Mesenteric fat pad (tissue), 1 donor: Measurements from ENCODE around the gene BCAS1. TPM values are rescaled to one million over a fixed set of nuclear protein-coding genes. Genes with fewer than 3 reads are reported as not detected.
"Not testable (repeated sequence)": the region's sequence is repeated elsewhere in the genome, so short reads cannot be mapped to it uniquely, and the experiment has no call there.

Experiments
- DNase-seq: peaks from one replicate; pipeline ENCODE4 v3.0.0-alpha.2; 2020; ENCODE audit warnings: low spot score
- total RNA-seq: library from RNA; stranded (reverse); fragmentation: NEBNext Ultra II Directional; extraction: Animal tissue kit (Norgen Biotek cat#: 25700); gene quantifications from one replicate; pipeline ENCODE4 v1.2.1, GENCODE V29; 2021
- donor health status: DM: yes; HTN: yes; CAD: no.

The BCAS1 gene
- total RNA-seq, 1 donor from 2014 or later, result 0.51 TPM

DNA sequence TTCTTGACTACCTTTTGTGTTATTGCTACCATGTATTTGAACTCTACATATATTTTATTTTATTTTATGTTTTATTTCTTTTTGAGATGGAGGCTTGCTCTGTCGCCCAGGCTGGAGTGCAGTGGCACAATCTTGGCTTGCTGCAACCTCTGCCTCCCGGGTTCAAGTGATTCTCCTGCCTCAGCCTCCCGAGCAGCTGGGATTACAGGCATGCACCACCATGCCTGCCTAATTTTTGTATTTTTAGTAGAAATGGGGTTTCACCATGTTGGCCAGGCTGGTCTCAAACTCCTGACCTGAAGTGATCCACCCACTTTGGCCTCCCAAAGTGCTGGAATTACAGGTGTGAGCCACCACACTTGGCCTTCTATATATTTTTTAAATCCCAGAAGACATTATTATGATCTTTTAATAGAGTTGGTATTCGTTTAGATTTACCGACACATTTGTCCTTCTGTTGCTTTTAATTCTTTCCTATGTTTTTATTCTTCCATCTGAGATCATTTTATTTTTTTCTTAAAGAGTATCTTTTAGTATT, 137.7 kb downstream of the BCAS1 start:
- DNase-seq, result not testable (repeated sequence)

DNA sequence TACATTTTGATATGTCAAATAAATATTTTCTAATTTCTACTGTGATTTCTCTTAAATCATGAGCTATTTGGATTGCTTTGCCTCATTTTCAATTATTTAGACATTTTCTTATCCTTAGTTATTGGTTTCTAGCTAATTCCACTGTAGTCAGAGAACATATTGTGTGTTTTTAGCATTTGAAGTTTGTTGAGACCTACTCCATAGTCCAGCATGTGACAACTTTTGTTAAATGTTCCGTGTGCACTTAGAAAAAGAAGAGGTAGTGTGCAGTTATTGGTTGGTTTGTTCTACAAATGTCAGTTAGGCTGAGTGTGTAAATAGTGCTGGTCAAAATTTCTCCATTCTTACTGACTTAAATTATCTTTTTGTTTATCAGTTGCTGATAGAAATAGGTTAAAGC, 138.8 kb downstream of the BCAS1 start:
- no peak for DNase-seq

DNA sequence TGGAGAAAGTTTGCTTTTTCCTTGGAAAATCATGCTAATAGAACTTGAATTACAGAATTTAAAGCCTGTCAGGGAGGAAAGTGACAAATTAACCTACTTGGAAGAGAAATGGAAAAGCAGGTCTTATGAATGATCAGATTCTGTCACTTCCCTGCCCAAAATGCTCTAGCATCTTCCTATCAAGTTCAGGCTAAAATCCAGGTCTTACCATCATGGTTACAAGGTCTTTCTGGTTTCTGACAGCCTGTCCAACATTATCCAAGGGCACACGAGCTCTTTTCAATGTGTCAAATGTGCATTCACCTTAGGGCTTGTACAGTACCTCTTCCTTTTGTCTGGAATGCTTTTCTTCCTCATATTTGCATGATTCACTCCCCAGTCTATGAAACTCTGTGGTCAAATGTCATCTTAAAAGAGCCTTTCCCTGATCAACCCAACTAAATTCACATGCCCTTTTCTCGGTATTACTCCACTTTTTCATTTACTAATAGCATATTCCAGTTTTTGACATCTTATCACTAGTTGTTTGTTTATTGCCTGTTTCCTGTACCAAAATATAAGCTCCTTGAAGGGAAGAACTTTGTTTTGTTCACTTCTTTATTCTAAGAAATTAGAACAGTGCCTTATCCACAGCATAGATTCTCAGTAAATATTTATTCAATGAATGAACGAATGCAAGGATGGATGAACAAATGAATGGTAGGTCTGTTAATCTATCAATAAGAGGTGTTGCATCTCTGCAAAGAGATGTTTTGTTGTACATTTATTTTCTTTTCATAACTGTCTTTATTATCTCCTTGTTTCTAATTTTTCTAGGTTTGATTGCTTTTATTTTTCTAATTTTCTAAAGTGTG, 139.5 kb downstream of the BCAS1 start:
- DNase-seq, result no peak

DNA sequence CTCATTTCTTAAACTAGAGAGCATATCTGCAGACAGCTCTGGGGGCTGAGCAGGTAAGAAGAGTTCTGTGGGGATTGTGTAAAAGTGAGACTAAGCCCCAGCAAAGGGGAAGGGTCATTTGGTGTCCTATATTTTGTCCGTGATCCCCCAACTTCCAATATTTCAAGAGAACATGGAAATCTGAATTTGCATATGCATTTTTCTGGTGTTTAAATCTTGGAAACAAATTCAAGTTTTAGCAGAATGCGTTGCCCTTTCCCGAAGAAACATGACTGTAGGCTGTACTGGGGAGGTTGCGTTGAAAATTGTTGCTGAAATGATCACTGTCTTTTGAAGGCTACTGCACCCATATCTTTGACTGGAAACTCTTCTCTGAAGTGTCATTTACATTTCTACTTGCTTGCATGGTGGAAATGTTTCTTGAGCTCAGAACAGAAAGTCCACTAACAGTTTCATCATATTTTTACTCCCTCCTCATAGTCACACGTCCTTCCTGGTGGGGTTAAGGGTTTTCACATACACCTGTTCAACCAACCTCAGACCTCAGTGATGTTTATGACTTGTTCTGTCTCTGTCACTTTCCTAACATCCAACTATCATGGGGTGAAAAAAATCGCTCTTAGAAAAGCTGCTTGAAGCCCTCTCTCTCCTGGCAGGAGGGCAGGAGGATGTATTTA, 140.3 kb downstream of the BCAS1 start:
- DNase-seq, result no peak

DNA sequence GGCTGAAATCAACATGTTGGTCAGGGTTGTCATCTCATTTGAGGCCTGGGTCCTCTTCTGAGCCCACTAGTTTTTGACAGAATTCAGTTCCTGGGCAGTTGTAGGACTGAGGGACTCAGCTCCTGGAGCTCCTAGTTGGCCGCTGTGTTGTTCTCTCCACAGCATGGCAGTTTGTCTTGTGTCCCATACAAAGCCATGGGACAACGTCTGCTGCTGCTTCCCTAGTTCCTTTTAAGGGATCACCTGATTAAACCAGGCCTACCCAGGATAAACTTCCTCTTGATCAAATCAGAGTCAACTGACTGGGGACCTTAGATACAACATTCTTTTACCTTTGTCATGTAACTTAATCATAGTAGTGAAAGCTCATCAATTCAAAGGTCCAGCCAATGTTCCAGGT, 141.0 kb downstream of the BCAS1 start:
- no peak for DNase-seq

DNA sequence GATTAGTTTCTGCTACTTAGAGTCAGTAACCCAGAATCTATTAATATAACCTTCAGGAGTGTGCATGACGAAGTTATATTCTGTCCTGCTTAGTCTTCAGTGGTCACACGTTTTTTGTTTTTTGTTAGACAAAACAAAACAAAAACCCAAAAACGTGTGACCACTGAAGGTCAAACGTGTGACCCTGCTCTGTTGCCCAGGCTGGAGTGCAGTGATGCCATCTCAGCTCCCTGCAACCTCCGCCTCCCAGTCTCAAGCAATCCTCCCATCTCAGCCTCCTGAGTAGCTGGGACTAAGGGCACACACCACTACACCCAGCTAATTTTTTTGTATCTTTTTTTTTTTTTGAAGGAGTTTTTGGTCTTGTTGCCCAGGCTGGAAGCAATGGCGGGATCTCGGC, 142.4 kb downstream of the BCAS1 start:
- no peak for DNase-seq

DNA sequence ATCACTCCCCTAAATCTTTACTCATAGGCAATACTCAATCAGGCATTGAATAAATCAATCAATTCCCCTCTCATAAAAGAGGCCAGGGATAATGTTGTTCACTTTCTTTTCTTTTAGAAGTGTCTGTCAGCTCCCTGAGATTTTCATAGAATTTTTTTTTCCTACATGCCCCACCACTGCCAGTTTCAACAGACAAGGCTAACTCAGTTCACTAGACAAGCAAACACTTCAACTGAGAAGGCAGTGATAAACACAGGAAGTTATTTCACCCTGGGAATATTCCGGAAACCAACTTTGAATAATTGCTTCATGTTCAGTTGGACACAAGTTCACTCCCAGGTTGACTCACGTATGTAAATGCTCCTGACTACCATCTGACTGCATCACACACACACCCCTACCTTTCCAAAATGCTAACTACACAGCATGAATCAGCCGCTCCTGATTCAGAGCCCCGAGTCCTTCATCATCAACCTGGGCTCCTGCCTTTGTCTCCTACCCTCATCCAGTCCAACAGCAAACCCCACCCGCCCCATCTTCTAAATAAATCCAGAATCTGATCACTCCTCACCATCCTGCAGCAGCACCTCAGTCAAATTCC, 143.9 kb downstream of the BCAS1 start:
- DNase-seq, result no peak

DNA sequence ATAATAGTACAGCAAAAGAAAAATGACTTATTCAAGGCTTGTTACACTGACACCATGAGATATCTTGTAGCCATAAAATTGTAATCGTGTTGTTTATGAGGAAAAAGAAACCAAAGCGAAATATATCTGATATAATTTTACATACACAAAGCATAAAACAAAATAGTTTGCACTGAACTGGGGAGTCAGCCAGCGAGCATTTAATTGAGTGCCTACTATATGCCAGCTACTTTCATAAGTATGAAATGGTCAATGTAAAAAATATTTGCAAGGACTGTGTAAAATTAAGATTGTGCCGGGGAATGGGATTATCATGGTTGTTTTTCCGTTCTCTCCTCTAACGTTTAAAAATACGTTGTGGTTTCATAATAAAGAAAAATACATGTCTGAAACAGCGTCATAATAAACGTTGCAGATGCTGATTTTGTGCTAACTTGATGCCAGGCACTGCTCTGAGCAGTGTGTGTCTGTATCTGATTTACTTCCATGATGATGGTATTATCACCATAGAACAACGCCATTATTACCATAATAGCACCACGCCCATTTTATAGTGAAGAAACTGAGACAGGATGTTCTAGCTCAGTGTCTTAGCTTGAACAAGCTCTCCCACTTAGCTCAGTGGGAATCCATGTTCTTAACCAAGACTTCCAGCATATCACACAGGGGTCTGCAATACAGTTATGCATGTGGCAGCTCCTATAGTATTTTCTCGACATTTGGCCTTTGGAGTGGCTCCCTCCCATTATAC, 144.6 kb downstream of the BCAS1 start:
- DNase-seq, result no peak

DNA sequence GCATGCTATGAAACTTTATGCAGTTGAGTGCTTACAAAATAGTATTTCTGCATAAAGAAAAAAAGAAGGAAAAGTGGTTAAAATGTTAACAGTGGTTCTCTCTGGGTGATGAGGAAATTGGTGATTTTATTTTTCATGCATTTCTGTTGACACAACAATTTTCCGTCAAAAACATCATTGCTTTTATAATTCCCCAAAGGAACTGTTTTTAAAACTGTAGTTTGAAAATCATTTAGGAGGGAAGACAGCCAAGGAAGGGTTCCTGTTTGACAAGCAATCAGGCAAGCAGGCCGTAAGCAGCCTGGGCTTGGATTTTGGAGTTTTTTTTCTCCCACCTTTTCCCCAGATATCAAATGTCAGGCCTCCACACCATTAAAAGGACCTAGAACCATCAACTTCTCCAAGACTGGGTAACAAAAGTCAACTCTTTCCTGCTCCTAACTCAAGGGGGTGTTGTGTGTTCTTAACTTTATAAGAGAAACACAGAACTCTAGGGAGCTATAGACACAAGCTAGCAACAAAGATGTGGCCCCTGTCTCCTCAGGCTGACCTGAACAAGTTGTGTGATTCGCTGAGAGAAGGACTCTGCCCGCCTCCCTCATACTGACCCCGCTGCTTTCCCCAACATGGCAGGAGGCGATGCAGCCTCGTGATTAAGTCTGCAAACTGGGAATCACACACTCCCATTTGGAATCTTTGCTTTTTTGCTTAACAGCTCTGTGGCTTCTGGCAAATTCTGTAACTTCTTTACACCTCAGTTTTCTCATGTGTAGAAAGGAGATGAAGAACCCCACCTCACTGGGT, 146.6 kb downstream of the BCAS1 start:
- DNase-seq, result no peak

DNA sequence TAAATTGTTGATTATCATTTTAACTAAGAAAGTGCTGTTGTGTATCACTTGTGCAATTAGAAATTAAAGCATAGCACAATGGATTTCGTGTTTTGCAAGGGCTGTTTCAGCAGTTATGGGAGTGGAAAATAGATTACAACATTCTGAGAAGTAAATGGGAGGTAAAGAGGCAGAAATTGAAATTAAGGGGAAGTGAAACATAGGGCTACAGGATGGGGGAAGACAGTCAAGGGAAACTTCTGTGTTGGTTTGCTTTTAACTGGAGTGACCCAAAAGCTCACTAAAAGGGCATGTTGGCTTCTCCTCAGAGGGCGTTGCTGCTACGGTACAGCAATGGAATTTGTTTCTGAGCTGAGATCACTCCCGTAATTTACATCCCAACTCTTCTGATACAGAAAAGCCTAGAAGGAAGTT, 147.5 kb downstream of the BCAS1 start:
- DNase-seq, result no peak

DNA sequence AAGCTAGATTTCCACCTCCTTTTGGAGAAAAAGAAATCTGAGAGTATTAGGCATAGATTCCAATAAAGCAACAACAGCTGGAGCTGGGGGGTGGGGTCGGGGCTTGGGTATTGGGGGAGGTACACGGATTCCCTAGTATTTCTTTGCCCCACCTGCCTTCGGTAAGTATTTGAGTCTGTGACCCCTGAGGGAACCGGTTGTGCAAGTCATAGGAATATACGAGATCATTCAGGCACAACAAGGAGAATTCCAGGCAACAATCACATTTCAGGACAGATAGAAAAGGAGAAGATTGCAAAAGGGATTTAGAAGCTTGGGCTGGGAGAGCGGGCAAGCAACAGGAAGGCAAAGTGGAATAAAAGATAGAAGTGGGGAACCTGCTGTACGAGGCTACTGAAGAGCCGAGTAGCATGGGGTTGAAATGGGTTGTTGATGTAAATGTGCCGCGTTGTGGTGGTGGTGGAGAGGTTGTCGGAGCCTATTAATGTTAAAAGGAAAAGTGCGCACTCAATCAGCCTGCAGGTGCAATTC, 148.9 kb downstream of the BCAS1 start:
- DNase-seq, result no peak

DNA sequence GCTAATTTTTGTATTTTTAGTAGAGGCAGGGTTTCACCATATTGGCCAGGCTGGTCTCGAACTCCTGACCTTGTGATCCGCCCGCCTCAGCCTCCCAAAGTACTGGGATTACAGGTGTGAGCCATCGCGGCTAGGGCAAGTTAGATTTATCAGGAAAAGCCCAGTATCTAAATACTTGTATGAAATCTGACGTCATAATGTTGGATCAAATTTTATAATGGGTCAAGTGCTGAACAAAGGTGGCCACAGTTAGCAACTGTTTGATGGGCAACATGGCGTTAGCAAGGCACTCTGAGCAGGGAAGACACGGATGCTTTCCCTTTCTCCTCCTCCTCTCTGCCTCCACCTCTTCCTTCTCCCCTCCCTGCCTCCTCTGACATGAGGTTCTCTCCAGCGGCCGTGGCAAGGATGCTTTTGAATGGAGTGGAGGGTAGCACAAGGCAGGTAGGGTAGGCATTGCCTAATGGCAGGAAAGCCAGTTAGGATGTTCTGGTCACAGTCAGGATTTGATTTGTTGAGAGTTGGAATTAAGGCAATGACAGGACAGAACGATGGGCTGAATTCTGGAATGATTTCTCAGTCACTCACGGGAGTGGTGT, 149.6 kb downstream of the BCAS1 start:
- DNase-seq, result no peak

DNA sequence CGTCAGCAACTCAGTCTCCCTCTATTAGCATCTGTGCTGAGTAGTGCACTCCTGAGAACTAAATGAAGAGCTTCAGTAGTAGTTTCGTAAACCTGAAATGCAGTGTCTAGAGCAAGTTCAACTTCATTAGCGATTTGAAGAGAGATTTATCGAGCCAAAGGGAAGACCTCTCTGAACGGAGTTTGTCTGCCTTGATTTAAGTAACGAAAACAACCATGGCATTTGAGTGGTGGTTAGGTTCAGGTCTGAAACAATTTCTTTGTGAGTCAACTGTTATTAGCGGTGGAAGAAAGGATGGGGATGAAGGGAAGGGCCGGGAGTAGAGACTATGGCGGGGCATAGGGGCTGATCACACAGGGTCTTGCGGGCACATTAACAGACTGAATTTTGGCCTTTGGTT, 150.5 kb downstream of the BCAS1 start:
- DNase-seq, result no peak

DNA sequence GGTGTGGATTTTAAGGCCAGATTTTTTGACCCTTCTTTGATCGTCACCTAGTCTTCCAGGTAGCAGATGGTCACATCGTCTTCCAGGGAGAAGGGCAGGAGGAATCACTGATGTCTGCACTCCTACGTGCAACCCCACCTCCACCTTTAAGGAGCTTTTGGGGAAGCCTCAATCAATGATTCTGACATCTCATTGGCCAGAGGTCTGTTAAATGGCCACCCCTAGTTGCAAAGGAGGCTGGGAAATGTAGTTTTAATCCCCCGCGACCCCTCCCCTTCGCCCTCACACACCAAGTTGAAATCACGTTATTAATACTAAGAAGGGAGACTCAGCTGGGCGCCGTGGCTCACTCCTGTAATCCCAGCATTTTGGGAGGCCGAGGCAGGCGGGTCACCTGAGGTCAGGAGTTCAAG, 151.4 kb downstream of the BCAS1 start:
- no peak for DNase-seq

DNA sequence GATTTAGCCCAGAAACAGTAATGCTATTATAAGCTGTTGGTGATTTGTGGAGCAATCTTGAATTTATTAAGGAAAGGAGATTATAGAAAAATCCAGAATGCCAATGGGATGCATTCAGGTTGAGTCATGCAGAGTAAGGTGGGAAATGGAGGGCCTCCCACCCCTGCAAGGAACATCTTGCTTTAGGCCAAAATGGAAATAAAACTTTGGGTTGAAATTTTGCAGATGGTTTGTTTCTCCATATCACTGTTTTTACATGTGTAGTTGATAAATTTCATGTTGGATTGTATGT, 152.4 kb downstream of the BCAS1 start:
- DNase-seq, result no peak

DNA sequence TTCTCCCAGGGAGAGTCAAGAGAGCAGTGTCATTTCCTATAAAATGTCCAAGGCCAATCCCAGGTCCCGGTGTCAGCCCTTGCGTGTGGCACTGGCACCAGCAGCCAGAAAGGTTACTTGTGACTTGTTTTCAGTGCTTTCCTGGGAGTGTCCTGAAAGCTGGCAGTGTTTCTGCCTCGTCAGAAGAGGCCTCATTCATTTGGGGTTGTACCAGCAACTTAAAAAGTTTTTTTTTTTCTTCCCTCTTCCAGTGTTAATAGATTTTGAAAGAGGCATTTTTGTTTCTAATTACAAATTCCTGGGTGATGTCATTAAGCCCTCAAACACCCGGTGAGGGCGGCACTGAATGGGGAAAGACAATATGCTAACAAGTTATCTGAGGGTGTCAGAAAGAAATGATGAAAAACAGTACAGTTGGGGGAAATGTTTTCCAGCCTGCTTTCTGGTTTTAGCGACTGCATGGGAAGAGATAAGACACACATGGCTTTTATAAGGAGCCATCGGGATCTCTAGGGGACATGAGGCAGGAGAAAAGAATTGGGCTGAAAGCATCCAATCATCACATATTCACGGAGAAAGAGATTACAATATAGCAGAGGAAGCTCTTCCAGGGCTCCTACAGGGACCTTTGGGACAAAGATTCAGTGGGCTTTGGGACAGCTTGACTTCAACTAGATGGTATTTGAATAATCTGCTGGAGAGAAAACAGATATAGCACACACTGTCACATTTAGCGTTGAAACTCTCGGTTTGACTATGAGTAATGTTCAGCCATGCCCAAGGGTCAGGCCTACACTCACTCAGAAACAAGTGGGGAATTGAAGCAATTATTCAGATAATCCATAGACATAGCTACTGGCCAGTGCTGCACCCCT, 153.0 kb downstream of the BCAS1 start:
- no peak for DNase-seq

DNA sequence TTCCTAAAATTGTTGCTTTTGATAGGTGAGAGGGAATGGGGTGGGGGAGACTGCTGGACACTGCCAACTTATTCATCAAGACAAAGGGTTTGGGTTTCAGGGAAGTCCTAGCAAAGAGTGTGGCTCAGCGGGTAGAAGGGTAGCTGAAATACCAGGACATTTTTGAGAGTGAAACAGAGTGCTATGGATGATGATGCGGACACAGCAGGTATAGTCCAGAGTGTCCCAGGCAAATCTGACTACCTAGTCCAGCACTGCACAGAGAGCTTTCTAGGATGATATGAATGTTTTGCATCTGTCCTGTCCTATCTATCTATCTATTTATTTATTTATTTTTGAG, 154.3 kb downstream of the BCAS1 start:
- no peak for DNase-seq

DNA sequence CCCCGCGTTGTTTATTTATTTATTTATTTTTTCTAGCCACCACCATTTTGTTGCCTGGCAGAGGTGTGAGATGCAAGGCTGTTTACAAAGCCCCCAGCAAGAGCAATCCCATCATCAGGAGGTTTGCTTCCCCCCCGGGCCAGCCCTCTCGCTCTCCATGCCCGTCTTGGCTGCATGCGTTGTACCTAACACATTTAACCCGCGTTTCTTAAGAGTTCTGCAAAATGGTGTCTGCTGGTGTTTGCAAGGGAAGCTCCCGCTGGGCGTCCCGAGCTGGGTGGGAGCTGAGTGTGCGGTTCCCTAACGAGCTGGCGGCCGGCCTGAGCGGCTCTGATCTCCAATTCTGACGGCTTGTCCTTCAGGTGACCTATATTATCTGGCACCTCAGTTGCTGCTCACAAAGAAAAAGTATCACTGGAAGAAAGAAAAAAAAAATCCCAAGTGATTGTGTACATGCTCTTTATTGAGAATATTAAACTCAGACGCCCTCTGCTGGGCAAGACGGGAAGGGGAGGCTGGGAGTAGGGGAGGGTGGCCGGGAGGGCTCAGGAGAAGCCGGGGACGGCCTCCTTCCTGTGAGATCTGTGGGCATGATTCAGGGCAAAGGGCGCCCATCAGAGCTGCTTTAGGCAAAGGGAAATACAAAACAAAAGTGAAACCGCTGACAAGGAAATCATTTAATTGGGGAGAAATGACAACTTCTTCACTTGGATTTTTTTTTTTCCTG, 154.8 kb downstream of the BCAS1 start:
- DNase-seq, result peak; percentile 97
